HEK293 (cell line): ENCODE measurements around the gene MUC2.

Source experiments
- CTCF ChIA-PET: fragments of 350-600 bp; formaldehyde crosslinking; extraction: SDS; loops from one replicate; lab custom pipeline; 2021; ENCODE audit warnings: antibody characterized with exemption; lab: Yijun Ruan, JAX
- POLR2A ChIA-PET: fragments of 300-600 bp; formaldehyde crosslinking; extraction: SDS; loops from one replicate; lab custom pipeline; 2020; ENCODE audit warnings: antibody characterized with exemption, inconsistent platforms; lab: Yijun Ruan, JAX
- H3K27ac ChIP-seq: fragments of 200-500 bp; sonication (Bioruptor generic); 2 replicates; pipeline ENCODE4 v1.5.1; 2014; ENCODE audit warnings: low read depth, low read length, control low read depth, inconsistent platforms; ENCODE audit errors: extremely low read depth
- H3K36me3 ChIP-seq, 2 experiments: fragments of 200-500 bp in 1 of 2; sonication (Bioruptor generic) in 1 of 2; 1 replicate in 1 of 2; 2 replicates in 1 of 2; pipeline ENCODE4 v1.5.1; 2014 to 2017; ENCODE audit warnings: inconsistent platforms in 2 of 2, low read length in 2 of 2; ENCODE audit not compliant: control insufficient read depth in 2 of 2, insufficient read depth in 1 of 2
- H3K4me1 ChIP-seq: fragments of 200-500 bp; sonication (Bioruptor generic); 2 replicates; pipeline ENCODE4 v1.5.1; 2014; ENCODE audit warnings: mild to moderate bottlenecking, low read length, inconsistent platforms; ENCODE audit not compliant: control insufficient read depth, insufficient read depth
- H3K4me3 ChIP-seq: 2 replicates; pipeline ENCODE4 v1.5.1; 2011; ENCODE audit warnings: low read depth, mild to moderate bottlenecking, control low read depth, low read length, moderate library complexity
- H3K9me3 ChIP-seq: fragments of 200-500 bp; sonication (Bioruptor generic); 2 replicates; pipeline ENCODE4 v1.5.1; 2014; ENCODE audit warnings: low read depth, low read length, inconsistent platforms; ENCODE audit not compliant: control insufficient read depth, insufficient read depth
- GLI4 ChIP-seq: fragments of 450-650 bp; formaldehyde crosslinking; IDR thresholded peaks from 2 replicates; pipeline ENCODE4 v1.5.1; 2016; ENCODE audit warnings: missing biosample characterization, missing genetic modification characterization
- HOXC10 ChIP-seq: sonication (generic); formaldehyde crosslinking; IDR thresholded peaks from 2 replicates; pipeline ENCODE4 v1.8.1; 2023; ENCODE audit warnings: mild to moderate bottlenecking, missing genetic modification reagents
- KLF7 ChIP-seq: fragments of 450-650 bp; formaldehyde crosslinking; IDR thresholded peaks from 2 replicates; pipeline ENCODE4 v1.5.1; 2016; ENCODE audit warnings: missing biosample characterization, missing genetic modification characterization, borderline replicate concordance
- TRIM28 ChIP-seq: IDR thresholded peaks from 2 replicates; pipeline ENCODE4 v1.6.1; 2011; ENCODE audit warnings: low read length, control low read depth, borderline replicate concordance
- ZBTB17 ChIP-seq: fragments of 450-650 bp; formaldehyde crosslinking; IDR thresholded peaks from 2 replicates; pipeline ENCODE4 v1.5.1; 2016; ENCODE audit warnings: missing biosample characterization, missing genetic modification characterization
- ZFP3 ChIP-seq: fragments of 450-650 bp; formaldehyde crosslinking; IDR thresholded peaks from 2 replicates; pipeline ENCODE4 v1.5.1; 2016; ENCODE audit warnings: low read depth, missing biosample characterization, missing genetic modification characterization
- ZNF112 ChIP-seq: fragments of 450-650 bp; formaldehyde crosslinking; IDR thresholded peaks from 2 replicates; pipeline ENCODE4 v1.5.0; 2017; ENCODE audit warnings: missing biosample characterization, missing genetic modification characterization
- ZNF561 ChIP-seq: fragments of 450-650 bp; IDR thresholded peaks from 2 replicates; pipeline ENCODE4 v1.5.1; 2018; ENCODE audit warnings: missing biosample characterization, missing genetic modification characterization, borderline replicate concordance
- TF ChIP-seq, protein P1 (sequence below): fragments of 450-650 bp; formaldehyde crosslinking; IDR thresholded peaks from 2 replicates; pipeline ENCODE4 v1.5.1; 2016; ENCODE audit warnings: missing biosample characterization, missing genetic modification characterization, borderline replicate concordance
- TF ChIP-seq, protein P2 (sequence below): fragments of 450-650 bp; formaldehyde crosslinking; IDR thresholded peaks from 2 replicates; pipeline ENCODE4 v1.5.1; 2016; ENCODE audit warnings: missing biosample characterization, missing genetic modification characterization
- TF ChIP-seq, protein P3 (sequence below): fragments of 450-650 bp; formaldehyde crosslinking; conservative IDR thresholded peaks from 2 replicates; pipeline ENCODE4 v1.5.1; 2016; ENCODE audit warnings: low read depth, missing biosample characterization, missing genetic modification characterization
- TF ChIP-seq, protein P4 (sequence below): fragments of 450-650 bp; formaldehyde crosslinking; IDR thresholded peaks from 2 replicates; pipeline ENCODE4 v1.5.1; 2017; ENCODE audit warnings: missing biosample characterization, missing genetic modification characterization
- TF ChIP-seq, protein P5 (sequence below): fragments of 450-650 bp; formaldehyde crosslinking; IDR thresholded peaks from 2 replicates; pipeline ENCODE4 v1.5.1; 2016; ENCODE audit warnings: missing biosample characterization, missing genetic modification characterization
- TF ChIP-seq, protein P6 (sequence below): fragments of 450-650 bp; formaldehyde crosslinking; IDR thresholded peaks from 2 replicates; pipeline ENCODE4 v1.5.1; 2016; ENCODE audit warnings: missing biosample characterization, missing genetic modification characterization
- TF ChIP-seq, protein P7 (sequence below): fragments of 450-650 bp; formaldehyde crosslinking; IDR thresholded peaks from 2 replicates; pipeline ENCODE4 v1.5.1; 2016; ENCODE audit warnings: missing biosample characterization, missing genetic modification characterization

Gene MUC2

DNA sequence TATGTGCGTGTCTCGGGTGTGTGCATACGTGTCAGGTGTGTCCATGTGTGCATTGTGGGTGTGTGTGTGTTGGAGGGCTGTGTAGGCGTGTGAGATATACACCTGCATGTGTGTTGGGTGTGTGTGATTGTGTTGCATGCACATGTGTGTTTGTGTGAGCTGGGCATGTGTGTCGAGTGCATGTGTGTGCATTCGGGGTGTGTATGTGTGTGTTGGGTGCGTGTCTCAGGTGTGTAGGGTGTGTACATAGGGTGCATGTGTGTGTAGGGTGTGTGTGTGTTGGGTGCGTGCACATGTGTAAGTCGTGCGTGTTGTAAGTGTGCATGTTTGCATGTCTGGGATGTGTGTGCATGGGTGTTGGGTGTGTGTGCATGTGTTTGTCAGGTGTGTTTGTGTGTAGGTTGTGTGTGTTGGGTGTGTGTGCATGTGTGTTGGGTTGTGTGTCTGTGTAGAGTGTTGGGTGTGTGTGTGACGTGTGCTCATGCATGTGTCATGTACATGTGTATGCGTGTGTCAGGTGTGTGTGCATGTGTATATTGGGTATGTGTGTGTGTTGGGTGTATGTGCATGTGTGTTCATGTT, 42.3 kb upstream of the MUC2 start (continued):
- TF ChIP-seq, protein P1, sequence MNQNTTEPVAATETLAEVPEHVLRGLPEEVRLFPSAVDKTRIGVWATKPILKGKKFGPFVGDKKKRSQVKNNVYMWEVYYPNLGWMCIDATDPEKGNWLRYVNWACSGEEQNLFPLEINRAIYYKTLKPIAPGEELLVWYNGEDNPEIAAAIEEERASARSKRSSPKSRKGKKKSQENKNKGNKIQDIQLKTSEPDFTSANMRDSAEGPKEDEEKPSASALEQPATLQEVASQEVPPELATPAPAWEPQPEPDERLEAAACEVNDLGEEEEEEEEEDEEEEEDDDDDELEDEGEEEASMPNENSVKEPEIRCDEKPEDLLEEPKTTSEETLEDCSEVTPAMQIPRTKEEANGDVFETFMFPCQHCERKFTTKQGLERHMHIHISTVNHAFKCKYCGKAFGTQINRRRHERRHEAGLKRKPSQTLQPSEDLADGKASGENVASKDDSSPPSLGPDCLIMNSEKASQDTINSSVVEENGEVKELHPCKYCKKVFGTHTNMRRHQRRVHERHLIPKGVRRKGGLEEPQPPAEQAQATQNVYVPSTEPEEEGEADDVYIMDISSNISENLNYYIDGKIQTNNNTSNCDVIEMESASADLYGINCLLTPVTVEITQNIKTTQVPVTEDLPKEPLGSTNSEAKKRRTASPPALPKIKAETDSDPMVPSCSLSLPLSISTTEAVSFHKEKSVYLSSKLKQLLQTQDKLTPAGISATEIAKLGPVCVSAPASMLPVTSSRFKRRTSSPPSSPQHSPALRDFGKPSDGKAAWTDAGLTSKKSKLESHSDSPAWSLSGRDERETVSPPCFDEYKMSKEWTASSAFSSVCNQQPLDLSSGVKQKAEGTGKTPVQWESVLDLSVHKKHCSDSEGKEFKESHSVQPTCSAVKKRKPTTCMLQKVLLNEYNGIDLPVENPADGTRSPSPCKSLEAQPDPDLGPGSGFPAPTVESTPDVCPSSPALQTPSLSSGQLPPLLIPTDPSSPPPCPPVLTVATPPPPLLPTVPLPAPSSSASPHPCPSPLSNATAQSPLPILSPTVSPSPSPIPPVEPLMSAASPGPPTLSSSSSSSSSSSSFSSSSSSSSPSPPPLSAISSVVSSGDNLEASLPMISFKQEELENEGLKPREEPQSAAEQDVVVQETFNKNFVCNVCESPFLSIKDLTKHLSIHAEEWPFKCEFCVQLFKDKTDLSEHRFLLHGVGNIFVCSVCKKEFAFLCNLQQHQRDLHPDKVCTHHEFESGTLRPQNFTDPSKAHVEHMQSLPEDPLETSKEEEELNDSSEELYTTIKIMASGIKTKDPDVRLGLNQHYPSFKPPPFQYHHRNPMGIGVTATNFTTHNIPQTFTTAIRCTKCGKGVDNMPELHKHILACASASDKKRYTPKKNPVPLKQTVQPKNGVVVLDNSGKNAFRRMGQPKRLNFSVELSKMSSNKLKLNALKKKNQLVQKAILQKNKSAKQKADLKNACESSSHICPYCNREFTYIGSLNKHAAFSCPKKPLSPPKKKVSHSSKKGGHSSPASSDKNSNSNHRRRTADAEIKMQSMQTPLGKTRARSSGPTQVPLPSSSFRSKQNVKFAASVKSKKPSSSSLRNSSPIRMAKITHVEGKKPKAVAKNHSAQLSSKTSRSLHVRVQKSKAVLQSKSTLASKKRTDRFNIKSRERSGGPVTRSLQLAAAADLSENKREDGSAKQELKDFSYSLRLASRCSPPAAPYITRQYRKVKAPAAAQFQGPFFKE (tag by site-specific recombination) = no peak
- TF ChIP-seq, all 188 proteins: peak for 3

DNA sequence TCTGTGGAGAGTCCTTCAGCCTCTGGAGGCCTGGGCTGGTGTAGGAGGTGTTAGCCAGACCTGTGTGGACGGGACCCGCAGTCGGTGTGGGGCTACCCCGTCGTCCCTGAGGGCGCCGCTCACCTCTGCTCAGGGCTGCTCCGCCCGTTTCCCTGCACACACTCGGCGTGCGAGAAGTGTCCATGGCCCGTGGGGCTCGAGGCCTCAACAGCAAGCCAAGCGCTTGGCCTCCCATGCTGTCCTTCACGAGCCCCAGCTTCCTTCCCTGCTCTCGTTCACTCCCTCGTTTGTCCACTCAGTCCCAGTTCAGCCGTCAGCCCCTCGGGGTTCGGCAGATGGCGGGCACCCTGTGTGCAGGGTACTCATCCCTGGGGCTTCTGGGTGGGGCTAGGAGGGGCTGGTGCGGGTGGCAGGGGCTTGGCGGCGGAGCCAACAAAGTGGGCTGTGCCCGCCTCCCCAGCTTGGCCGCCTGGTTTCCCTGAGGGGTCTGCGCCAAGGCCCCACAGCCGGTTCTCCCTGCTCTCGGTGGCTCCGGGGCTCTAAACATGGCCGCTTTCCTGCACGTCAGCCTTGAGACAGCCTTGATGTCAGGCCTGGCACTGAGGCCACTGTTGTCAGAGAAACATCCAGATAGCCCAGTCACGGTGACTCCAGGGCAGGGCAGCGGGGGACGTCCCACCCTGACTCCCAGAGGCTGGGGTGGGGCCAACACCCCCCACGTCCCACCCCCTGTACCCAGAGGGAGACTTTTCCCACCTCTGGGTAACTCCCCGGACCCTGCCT, 41.5 kb upstream of the MUC2 start:
- Histone ChIP-seq H3K9me3 (no peaks in the 10 kb centered on the region), H3K27ac (no peak overlapping the region), H3K4me1 (no peaks in the 10 kb centered on the region), H3K36me3 (no peaks in the 10 kb centered on the region), H3K4me3 (no peak overlapping the region)
- ChIA-PET CTCF (no interaction called here), POLR2A (no interaction called here)
- TF ChIP-seq ZNF561 (tag by site-specific recombination) = no peak
- TF ChIP-seq, protein P2, sequence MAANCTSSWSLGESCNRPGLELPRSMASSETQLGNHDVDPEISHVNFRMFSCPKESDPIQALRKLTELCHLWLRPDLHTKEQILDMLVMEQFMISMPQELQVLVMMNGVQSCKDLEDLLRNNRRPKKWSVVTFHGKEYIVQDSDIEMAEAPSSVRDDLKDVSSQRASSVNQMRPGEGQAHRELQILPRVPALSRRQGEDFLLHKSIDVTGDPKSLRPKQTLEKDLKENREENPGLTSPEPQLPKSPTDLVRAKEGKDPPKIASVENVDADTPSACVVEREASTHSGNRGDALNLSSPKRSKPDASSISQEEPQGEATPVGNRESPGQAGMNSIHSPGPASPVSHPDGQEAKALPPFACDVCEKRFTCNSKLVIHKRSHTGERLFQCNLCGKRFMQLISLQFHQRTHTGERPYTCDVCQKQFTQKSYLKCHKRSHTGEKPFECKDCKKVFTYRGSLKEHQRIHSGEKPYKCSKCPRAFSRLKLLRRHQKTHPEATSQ (tag by site-specific recombination) = no peak
- no peak for TF ChIP-seq TRIM28
- no peak for TF ChIP-seq ZFP3
- TF ChIP-seq, protein P3, sequence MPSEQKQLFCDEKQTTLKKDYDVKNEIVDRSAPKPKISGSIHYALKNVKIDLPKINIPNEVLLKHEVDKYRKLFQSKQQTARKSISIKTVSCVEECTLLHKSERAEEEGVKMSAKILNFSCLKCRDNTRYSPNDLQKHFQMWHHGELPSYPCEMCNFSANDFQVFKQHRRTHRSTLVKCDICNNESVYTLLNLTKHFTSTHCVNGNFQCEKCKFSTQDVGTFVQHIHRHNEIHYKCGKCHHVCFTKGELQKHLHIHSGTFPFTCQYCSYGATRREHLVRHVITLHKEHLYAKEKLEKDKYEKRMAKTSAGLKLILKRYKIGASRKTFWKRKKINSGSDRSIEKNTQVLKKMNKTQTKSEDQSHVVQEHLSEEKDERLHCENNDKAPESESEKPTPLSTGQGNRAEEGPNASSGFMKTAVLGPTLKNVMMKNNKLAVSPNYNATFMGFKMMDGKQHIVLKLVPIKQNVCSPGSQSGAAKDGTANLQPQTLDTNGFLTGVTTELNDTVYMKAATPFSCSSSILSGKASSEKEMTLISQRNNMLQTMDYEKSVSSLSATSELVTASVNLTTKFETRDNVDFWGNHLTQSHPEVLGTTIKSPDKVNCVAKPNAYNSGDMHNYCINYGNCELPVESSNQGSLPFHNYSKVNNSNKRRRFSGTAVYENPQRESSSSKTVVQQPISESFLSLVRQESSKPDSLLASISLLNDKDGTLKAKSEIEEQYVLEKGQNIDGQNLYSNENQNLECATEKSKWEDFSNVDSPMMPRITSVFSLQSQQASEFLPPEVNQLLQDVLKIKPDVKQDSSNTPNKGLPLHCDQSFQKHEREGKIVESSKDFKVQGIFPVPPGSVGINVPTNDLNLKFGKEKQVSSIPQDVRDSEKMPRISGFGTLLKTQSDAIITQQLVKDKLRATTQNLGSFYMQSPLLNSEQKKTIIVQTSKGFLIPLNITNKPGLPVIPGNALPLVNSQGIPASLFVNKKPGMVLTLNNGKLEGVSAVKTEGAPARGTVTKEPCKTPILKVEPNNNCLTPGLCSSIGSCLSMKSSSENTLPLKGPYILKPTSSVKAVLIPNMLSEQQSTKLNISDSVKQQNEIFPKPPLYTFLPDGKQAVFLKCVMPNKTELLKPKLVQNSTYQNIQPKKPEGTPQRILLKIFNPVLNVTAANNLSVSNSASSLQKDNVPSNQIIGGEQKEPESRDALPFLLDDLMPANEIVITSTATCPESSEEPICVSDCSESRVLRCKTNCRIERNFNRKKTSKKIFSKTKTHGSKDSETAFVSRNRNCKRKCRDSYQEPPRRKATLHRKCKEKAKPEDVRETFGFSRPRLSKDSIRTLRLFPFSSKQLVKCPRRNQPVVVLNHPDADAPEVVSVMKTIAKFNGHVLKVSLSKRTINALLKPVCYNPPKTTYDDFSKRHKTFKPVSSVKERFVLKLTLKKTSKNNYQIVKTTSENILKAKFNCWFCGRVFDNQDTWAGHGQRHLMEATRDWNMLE (tag by site-specific recombination) = no peak
- TF ChIP-seq, protein P4, sequence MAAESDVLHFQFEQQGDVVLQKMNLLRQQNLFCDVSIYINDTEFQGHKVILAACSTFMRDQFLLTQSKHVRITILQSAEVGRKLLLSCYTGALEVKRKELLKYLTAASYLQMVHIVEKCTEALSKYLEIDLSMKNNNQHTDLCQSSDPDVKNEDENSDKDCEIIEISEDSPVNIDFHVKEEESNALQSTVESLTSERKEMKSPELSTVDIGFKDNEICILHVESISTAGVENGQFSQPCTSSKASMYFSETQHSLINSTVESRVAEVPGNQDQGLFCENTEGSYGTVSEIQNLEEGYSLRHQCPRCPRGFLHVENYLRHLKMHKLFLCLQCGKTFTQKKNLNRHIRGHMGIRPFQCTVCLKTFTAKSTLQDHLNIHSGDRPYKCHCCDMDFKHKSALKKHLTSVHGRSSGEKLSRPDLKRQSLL (tag by site-specific recombination) = no peak
- TF ChIP-seq ZBTB17 = no peak
- TF ChIP-seq GLI4 (tag by site-specific recombination) = no peak
- TF ChIP-seq, protein P5, sequence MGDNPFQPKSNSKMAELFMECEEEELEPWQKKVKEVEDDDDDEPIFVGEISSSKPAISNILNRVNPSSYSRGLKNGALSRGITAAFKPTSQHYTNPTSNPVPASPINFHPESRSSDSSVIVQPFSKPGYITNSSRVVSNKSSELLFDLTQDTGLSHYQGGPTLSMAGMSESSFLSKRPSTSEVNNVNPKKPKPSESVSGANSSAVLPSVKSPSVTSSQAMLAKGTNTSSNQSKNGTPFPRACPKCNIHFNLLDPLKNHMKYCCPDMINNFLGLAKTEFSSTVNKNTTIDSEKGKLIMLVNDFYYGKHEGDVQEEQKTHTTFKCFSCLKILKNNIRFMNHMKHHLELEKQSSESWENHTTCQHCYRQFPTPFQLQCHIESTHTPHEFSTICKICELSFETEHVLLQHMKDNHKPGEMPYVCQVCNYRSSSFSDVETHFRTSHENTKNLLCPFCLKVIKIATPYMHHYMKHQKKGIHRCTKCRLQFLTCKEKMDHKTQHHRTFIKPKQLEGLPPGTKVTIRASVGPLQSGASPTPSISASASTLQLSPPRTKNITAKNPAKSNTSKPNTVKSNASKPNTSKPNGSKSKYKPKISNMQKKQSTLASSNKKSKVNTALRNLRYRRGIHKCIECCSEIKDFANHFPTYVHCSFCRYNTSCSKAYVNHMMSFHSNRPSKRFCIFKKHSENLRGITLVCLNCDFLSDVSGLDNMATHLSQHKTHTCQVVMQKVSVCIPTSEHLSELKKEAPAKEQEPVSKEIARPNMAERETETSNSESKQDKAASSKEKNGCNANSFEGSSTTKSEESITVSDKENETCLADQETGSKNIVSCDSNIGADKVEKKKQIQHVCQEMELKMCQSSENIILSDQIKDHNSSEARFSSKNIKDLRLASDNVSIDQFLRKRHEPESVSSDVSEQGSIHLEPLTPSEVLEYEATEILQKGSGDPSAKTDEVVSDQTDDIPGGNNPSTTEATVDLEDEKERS (tag by site-specific recombination) = no peak
- TF ChIP-seq, protein P6, sequence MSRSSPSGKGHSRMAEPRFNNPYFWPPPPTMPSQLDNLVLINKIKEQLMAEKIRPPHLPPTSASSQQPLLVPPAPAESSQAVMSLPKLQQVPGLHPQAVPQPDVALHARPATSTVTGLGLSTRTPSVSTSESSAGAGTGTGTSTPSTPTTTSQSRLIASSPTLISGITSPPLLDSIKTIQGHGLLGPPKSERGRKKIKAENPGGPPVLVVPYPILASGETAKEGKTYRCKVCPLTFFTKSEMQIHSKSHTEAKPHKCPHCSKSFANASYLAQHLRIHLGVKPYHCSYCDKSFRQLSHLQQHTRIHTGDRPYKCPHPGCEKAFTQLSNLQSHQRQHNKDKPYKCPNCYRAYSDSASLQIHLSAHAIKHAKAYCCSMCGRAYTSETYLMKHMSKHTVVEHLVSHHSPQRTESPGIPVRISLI (tag by site-specific recombination) = no peak
- no peak for TF ChIP-seq ZNF112 (tag by site-specific recombination)
- TF ChIP-seq, protein P7, sequence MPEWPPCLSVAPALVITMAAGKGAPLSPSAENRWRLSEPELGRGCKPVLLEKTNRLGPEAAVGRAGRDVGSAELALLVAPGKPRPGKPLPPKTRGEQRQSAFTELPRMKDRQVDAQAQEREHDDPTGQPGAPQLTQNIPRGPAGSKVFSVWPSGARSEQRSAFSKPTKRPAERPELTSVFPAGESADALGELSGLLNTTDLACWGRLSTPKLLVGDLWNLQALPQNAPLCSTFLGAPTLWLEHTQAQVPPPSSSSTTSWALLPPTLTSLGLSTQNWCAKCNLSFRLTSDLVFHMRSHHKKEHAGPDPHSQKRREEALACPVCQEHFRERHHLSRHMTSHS = no peak
- no peak for TF ChIP-seq KLF7
- no peak for TF ChIP-seq HOXC10 (CRISPR knock-in tag)
